Ovary (tissue), 3 donors: ENCODE results near the gene JHY.

Experiments used
- POLR2A ChIP-seq: fragments of 450-650 bp; IDR thresholded peaks from one replicate; pipeline ENCODE4 v1.6.1; 2017; ENCODE audit warnings: antibody characterized with exemption, mild to moderate bottlenecking, moderate library complexity
- TF ChIP-seq, protein P1 (sequence below), 3 donors: fragments of 450-650 bp in 2 of 3; fragments of 200-600 bp in 1 of 3; IDR thresholded peaks; one replicate each; pipeline versions ENCODE4 v1.5.1 to v1.8.0; 2016 to 2022; ENCODE audit warnings: antibody characterized with exemption in 3 of 3, mild to moderate bottlenecking in 1 of 3
- donor health status: DM: no; HTN: no; CAD: no.

DNA sequence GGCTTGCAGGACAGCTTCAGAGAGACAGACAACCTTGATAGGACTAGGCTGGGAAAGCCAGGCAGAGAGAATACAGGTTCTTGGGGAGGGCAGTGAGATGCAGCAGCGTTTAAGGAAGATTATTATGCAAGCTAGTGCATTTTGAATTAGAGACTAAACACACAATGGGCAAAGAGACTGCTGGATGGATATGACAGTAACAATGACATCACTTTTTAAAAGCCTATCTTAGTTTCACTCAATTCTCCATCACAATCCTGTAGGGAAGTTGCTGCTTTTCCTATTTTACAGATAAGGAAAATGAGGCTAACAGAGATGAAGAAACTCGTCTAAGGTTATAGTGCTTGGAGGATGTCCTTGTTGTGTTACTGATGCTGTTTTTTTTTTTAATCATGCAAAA lies 5.6 kb downstream of the JHY start:
- TF ChIP-seq POLR2A, result no peak
- TF ChIP-seq, protein P1, sequence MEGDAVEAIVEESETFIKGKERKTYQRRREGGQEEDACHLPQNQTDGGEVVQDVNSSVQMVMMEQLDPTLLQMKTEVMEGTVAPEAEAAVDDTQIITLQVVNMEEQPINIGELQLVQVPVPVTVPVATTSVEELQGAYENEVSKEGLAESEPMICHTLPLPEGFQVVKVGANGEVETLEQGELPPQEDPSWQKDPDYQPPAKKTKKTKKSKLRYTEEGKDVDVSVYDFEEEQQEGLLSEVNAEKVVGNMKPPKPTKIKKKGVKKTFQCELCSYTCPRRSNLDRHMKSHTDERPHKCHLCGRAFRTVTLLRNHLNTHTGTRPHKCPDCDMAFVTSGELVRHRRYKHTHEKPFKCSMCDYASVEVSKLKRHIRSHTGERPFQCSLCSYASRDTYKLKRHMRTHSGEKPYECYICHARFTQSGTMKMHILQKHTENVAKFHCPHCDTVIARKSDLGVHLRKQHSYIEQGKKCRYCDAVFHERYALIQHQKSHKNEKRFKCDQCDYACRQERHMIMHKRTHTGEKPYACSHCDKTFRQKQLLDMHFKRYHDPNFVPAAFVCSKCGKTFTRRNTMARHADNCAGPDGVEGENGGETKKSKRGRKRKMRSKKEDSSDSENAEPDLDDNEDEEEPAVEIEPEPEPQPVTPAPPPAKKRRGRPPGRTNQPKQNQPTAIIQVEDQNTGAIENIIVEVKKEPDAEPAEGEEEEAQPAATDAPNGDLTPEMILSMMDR (IDR thresholded peaks at IDR 0.05), result no peak
